Central memory CD8-positive, alpha-beta T cell (primary cell): Measurements from ENCODE around the gene S100A13.

ENCODE experiments used
- ATAC-seq: fragments of 150-1000 bp; cut with Tn5 transposase; replicated peaks from 2 replicates; pipeline ENCODE4 v1.10.0; 2022; ENCODE audit warnings: mild to moderate bottlenecking, moderate FRiP score, moderate number of reproducible peaks; ENCODE audit not compliant: poor library complexity, severe bottlenecking; ENCODE audit errors: extremely low read depth
- DNase-seq, 2 donors: peaks; one replicate each; pipeline ENCODE4 v3.0.0; 2021; ENCODE audit warnings: low spot score in 2 of 2
- H3K27ac Mint-ChIP-seq: one replicate; pipeline ENCODE4 v1.8.0; 2022; ENCODE audit warnings: low read depth, mild to moderate bottlenecking, moderate library complexity, mixed read lengths
- H3K27me3 Mint-ChIP-seq: one replicate; pipeline ENCODE4 v1.8.0; 2022; ENCODE audit warnings: mixed read lengths
- H3K36me3 Mint-ChIP-seq: one replicate; pipeline ENCODE4 v1.8.0; 2022; ENCODE audit warnings: mild to moderate bottlenecking, moderate library complexity, mixed read lengths; ENCODE audit not compliant: insufficient read depth
- H3K4me1 Mint-ChIP-seq: one replicate; pipeline ENCODE4 v1.8.0; 2022; ENCODE audit warnings: mixed read lengths
- H3K4me3 Mint-ChIP-seq: one replicate; pipeline ENCODE4 v1.8.0; 2022; ENCODE audit warnings: mild to moderate bottlenecking, moderate library complexity, mixed read lengths
- H3K9me3 Mint-ChIP-seq: one replicate; pipeline ENCODE4 v1.8.0; 2022; ENCODE audit warnings: mixed read lengths

Gene S100A13

DNA sequence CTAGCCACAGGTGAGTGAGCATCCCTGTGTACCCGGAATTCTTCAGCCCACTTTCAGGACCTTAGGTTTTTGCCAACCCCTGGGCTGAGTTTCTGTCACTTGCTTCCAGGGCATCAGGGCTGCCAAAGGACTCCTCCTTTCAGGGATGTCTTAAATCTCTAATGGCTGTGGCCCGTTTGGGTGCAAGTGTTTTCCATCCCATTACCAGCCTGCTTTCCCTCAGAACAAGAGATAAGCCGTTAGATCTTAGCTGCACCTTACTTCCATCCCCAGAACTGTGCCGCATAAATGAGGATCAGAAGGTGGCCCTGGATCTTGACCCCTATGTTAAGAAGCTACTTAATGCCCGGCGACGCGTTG lies 31.9 kb upstream of the S100A13 start:
- H3K27ac Mint-ChIP-seq: peak overlapping the region; percentile 84
- peaks cover 9% of the 10 kb centered on the region for H3K4me1 Mint-ChIP-seq
- ATAC-seq (no peak), DNase-seq (no peak)
- H3K27me3 Mint-ChIP-seq: no peaks in the 10 kb centered on the region
- H3K4me3 Mint-ChIP-seq: peak overlapping the region; percentile 91
- H3K36me3 Mint-ChIP-seq: peaks cover 39% of the 10 kb centered on the region
- no peaks in the 10 kb centered on the region for H3K9me3 Mint-ChIP-seq

- ATAC-seq: peak; percentile 97
- H3K4me1 Mint-ChIP-seq: peaks cover 9% of the 10 kb centered on the region
- H3K27me3 Mint-ChIP-seq: no peaks in the 10 kb centered on the region
- H3K36me3 Mint-ChIP-seq: peaks cover 34% of the 10 kb centered on the region
- DNase-seq: peak; percentile 82 to 83
- peak within 1 kb of the TSS; percentile 84 for H3K27ac Mint-ChIP-seq
- H3K4me3 Mint-ChIP-seq: peak within 1 kb of the TSS; percentile 91
- no peaks in the 10 kb centered on the region for H3K9me3 Mint-ChIP-seq
Measured at GRCh38 chr1:153658400-153659174, 31.3 kb upstream of the S100A13 start, which contains the start of gene SNAPIN. Gene SNAPIN (plus strand): TSS chr1:153658703. CDS start chr1:153658744, 41 bp downstream.

DNA sequence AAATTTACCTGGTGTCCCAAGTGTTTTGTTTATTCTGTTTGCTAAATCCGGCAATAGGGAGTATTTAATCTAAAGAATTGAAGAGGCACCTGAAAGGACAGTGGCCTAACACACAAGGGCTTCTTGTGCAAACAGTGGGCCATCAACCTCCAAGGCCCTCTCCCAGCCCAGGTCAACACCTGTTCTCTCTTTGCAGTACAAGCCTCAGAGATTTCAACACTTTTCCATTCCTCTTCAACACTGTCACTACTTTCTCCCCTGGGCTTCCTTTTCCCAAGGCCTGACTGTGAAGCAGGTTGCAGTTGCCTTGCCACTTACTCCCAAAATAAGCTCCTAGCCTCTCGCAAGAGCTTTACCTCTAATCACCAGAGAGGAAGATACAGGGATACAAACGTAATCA lies 28.0 kb upstream of the S100A13 start:
- H3K9me3 Mint-ChIP-seq: no peaks in the 10 kb centered on the region
- H3K27ac Mint-ChIP-seq: no peak overlapping the region
- peaks cover 6% of the 10 kb centered on the region for H3K36me3 Mint-ChIP-seq
- ATAC-seq: no peak
- H3K4me1 Mint-ChIP-seq: peaks cover 9% of the 10 kb centered on the region
- no peaks in the 10 kb centered on the region for H3K27me3 Mint-ChIP-seq
- no peak for DNase-seq
- no peak overlapping the region for H3K4me3 Mint-ChIP-seq

GRCh38 chr1:153652805-153653500 lies 25.6 kb upstream of the S100A13 start:
- peaks cover 14% of the 10 kb centered on the region for H3K4me1 Mint-ChIP-seq
- DNase-seq (no peak), ATAC-seq (no peak)
- H3K36me3 Mint-ChIP-seq: no peaks in the 10 kb centered on the region
- H3K27ac Mint-ChIP-seq: no peak overlapping the region
- H3K9me3 Mint-ChIP-seq: no peaks in the 10 kb centered on the region
- H3K27me3 Mint-ChIP-seq: no peaks in the 10 kb centered on the region
- no peak overlapping the region for H3K4me3 Mint-ChIP-seq

GRCh38 chr1:153651771-153652170 lies 24.5 kb upstream of the S100A13 start:
- Mint-ChIP-seq H3K27ac (no peak overlapping the region), H3K4me3 (no peak overlapping the region), H3K36me3 (peaks cover 5% of the 10 kb centered on the region), H3K9me3 (no peaks in the 10 kb centered on the region), H3K27me3 (no peaks in the 10 kb centered on the region), H3K4me1 (peaks cover 25% of the 10 kb centered on the region)
- ATAC-seq: no peak
- DNase-seq: no peak

DNA sequence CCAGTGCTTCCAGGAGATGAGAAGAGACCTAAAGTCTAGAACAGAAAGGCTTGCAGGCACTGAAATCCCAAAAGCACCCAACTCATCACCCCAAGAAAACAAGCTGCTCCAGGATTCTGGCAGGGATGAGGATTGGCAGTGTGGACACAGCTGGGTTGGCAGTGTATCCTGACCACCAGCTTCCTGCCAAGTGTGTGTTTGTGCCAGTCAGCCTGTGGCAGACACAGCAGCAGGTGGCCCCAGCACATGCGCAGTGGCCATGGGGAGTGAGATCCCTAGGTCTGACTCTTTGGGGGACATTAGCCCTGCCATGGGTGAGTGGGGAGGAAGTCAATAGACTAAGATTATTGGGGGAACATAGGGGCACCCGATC lies 22.5 kb upstream of the S100A13 start:
- H3K4me1 Mint-ChIP-seq: peaks cover 42% of the 10 kb centered on the region
- H3K9me3 Mint-ChIP-seq: no peaks in the 10 kb centered on the region
- no peak for DNase-seq
- peaks cover 24% of the 10 kb centered on the region for H3K36me3 Mint-ChIP-seq
- ATAC-seq: no peak
- peak overlapping the region; percentile 56 for H3K27ac Mint-ChIP-seq
- no peaks in the 10 kb centered on the region for H3K27me3 Mint-ChIP-seq
- no peak overlapping the region for H3K4me3 Mint-ChIP-seq

GRCh38 chr1:153649137-153649862 lies 22.0 kb upstream of the S100A13 start:
- no peak overlapping the region for H3K4me3 Mint-ChIP-seq
- no peaks in the 10 kb centered on the region for H3K9me3 Mint-ChIP-seq
- DNase-seq: no peak
- peak; percentile 56 for ATAC-seq
- H3K27me3 Mint-ChIP-seq: no peaks in the 10 kb centered on the region
- peaks cover 48% of the 10 kb centered on the region for H3K4me1 Mint-ChIP-seq
- H3K27ac Mint-ChIP-seq: peak overlapping the region; percentile 56
- peaks cover 30% of the 10 kb centered on the region for H3K36me3 Mint-ChIP-seq

GRCh38 chr1:153648000-153648643 lies 20.8 kb upstream of the S100A13 start:
- H3K36me3 Mint-ChIP-seq: peaks cover 40% of the 10 kb centered on the region
- no peak for ATAC-seq
- H3K27ac Mint-ChIP-seq: peak overlapping the region; percentile 68
- no peak overlapping the region for H3K4me3 Mint-ChIP-seq
- H3K9me3 Mint-ChIP-seq: no peaks in the 10 kb centered on the region
- DNase-seq: no peak
- peaks cover 60% of the 10 kb centered on the region for H3K4me1 Mint-ChIP-seq
- no peaks in the 10 kb centered on the region for H3K27me3 Mint-ChIP-seq

GRCh38 chr1:153647346-153647714 lies 20.0 kb upstream of the S100A13 start:
- no peaks in the 10 kb centered on the region for H3K9me3 Mint-ChIP-seq
- H3K4me1 Mint-ChIP-seq: peaks cover 64% of the 10 kb centered on the region
- no peak overlapping the region for H3K4me3 Mint-ChIP-seq
- no peaks in the 10 kb centered on the region for H3K27me3 Mint-ChIP-seq
- DNase-seq (no peak), ATAC-seq (no peak)
- H3K27ac Mint-ChIP-seq: peak overlapping the region; percentile 68
- peaks cover 42% of the 10 kb centered on the region for H3K36me3 Mint-ChIP-seq

GRCh38 chr1:153646672-153647345 lies 19.5 kb upstream of the S100A13 start:
- peak overlapping the region; percentile 68 for H3K27ac Mint-ChIP-seq
- H3K36me3 Mint-ChIP-seq: peaks cover 48% of the 10 kb centered on the region
- H3K4me1 Mint-ChIP-seq: peaks cover 64% of the 10 kb centered on the region
- no peak for ATAC-seq
- H3K9me3 Mint-ChIP-seq: no peaks in the 10 kb centered on the region
- H3K27me3 Mint-ChIP-seq: no peaks in the 10 kb centered on the region
- no peak overlapping the region for H3K4me3 Mint-ChIP-seq
- DNase-seq: no peak

DNA sequence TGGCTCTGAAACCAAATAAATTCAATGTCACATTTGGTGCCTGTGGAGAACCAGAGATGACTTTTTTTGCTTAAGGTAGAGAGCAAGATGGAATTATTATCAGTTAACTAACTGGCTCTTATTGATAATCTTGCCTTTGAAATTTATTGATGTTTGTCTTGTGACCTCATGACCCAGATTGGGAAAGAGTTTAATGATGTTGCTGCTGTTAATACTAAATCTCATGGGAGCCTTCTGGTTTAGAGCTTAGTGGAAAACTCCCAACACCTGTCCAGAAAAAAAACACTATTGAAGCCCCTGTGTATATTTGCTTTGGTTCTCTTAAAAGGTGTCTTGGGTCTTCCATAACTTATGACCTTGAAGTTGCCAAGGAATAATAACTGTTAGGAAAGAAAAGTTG lies 16.5 kb upstream of the S100A13 start:
- H3K4me1 Mint-ChIP-seq: peaks cover 65% of the 10 kb centered on the region
- H3K9me3 Mint-ChIP-seq: no peaks in the 10 kb centered on the region
- peaks cover 73% of the 10 kb centered on the region for H3K36me3 Mint-ChIP-seq
- no peak overlapping the region for H3K27ac Mint-ChIP-seq
- no peaks in the 10 kb centered on the region for H3K27me3 Mint-ChIP-seq
- DNase-seq (no peak), ATAC-seq (no peak)
- H3K4me3 Mint-ChIP-seq: no peak overlapping the region

GRCh38 chr1:153643100-153643499 lies 15.8 kb upstream of the S100A13 start:
- Mint-ChIP-seq H3K27ac (peak overlapping the region; percentile 6), H3K4me3 (no peak overlapping the region), H3K27me3 (no peaks in the 10 kb centered on the region), H3K9me3 (no peaks in the 10 kb centered on the region), H3K4me1 (peaks cover 64% of the 10 kb centered on the region), H3K36me3 (peaks cover 81% of the 10 kb centered on the region)
- ATAC-seq (no peak), DNase-seq (no peak)
